ELR (cell line): ENCODE measurements around the gene EMP3.
"Not testable (repeated sequence)": the region's sequence is repeated elsewhere in the genome, so short reads cannot be mapped to it uniquely, and the experiment has no call there.

ENCODE experiments used
- DNase-seq: peaks from one replicate; pipeline ENCODE4 v3.0.0-alpha.2; 2015; ENCODE audit warnings: low read depth

The EMP3 gene

DNA sequence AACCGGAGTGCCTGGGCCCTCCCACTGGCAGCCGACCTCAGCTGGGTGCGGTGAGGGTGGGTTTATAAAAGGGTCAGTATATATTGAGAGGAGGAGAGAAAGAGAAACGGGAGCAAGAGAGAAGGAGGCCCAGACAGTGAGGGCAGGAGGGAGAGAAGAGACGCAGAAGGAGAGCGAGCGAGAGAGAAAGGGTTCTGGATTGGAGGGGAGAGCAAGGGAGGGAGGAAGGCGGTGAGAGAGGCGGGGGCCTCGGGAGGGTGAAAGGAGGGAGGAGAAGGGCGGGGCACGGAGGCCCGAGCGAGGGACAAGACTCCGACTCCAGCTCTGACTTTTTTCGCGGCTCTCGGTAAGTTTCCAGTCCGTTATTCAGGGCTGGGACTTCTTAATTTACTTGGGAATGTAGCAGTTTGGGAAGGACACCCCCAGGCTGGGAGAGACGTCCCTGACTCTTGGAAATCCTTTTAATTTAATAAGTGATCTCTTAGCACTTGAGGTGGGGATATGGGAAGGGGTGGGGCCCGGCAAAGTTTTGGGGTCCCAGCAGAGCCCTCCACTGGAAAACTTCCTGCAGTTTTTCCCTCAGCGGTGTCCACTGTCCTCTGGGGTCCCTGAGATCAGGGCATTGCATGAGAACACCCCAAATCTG, at the start of gene EMP3:
EMP3 (plus strand) TSS at position 288 of the 646 bp plus-strand sequence. CDS start 1,293 bp downstream, outside the sequence.
- DNase-seq: peak; percentile 93

DNA sequence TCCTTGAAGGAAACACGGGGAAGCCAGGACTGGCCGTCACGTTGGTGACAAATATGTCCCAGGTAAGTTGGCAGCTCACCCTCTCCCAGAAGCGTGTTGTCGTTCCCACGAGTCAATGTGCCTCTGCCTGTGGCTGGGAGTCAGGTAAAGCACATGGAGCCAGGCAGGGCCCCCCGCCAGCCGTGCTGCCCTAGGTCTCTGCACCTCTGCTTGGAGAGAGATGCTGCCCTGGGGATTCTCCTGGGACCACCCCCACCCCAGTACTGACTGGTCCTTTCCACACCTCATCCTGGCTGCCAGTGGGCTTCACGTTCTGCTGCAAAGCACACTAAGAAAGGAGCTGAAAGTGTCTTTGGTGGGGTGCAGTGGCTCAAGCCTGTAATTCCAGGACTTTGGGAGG, 45.6 kb upstream of the EMP3 start:
- DNase-seq: no peak

GRCh38 chr19:48283908-48284307, 41.4 kb upstream of the EMP3 start:
- peak; percentile 98 for DNase-seq

GRCh38 chr19:48284896-48285295, 40.5 kb upstream of the EMP3 start:
- DNase-seq: peak; percentile 50

DNA sequence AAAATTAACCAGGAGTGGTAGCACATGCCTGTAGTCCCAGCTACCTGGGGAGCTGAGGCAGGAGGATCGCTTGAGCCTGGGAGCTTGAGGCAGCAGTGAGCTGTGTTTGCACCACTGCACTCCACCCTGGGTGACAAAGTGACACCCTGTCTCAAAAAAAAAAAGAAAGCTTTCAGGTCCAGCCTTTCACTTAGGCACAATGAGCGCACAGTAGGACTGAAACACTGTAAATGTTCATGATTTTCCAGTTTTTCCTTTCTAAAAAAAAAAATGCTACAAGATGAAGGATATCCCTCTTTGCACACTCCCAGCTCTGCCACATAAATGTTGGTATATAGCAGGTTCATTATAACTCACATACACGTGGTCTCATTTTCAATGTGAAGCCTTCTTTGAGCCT, 37.6 kb upstream of the EMP3 start:
- no peak for DNase-seq

DNA sequence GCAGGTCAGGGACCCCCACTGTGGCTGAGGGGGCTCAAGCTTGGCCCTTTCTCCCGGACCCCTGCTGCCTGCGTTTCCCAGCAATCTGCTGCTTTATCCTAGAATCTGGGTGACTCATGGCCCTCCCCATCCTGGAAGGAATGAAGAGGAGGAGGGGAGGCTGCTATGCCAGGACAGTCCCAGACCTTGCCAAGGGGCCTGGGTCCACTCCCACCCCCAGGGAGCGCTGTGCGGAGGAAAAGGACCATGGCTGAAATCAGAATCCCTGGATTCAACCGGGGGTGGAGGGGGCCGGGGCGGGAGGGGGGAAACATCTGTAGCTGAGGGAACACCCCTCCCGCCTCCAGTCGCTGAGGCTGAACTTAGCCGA, 35.0 kb upstream of the EMP3 start:
- DNase-seq: peak; percentile 86

- DNase-seq: peak; percentile 86
Observed at GRCh38 chr19:48290771-48291488, 34.4 kb upstream of the EMP3 start.

DNA sequence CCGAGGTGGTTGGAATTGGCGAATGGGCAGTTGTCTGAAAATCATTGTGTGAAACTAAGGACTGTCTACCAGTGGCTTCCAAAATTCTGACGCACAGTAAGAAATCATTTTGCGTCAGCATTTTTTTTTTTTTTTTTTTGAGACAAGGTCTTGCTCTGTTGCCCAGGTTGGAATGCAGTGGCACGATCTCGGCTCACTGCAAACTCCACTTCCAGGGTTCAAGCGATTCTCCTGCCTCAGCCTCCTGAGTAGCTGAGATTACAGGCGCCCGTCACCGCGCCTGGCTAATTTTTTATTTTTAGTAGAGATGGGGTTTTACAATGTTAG, 33.9 kb upstream of the EMP3 start:
- not testable (repeated sequence) for DNase-seq

DNA sequence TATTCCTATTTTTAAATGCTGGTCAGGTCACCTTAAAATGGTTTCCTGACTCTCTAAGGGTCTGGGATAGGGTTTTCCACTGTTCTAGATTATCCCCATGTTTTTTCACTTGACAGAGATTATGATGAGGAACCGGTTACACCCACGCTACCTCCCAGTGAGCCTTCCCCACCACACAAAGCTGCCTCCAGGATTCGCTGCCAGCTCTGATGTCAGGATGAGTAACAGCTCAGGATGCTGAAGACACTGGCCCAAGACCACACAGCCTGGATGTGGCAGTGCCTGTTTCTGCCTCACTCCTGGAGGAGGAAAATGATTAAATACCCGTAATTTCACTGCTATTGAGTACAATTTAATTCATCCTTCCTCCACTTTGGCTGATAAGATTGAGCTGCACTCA, 32.6 kb upstream of the EMP3 start:
- peak; percentile 92 for DNase-seq

DNA sequence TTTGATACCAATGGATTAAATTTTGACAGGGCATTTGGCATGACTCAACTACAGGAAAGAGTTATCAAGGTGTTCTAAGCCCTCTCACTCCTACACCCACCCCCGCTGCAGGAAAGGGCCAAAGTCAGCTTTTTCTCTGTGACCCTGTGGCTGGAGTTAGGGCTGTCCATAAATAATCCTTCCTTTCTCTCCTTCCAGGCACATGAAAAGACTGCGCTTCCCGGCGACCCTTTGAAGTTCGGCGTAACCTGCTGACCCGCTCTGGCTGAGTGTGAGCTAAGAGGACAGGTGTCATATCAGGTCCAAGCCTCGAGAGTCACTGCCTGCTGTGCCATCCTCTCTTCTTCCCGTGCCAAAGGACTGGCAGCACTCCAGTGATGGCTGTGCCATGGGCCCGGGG, 29.9 kb upstream of the EMP3 start:
- no peak for DNase-seq

DNA sequence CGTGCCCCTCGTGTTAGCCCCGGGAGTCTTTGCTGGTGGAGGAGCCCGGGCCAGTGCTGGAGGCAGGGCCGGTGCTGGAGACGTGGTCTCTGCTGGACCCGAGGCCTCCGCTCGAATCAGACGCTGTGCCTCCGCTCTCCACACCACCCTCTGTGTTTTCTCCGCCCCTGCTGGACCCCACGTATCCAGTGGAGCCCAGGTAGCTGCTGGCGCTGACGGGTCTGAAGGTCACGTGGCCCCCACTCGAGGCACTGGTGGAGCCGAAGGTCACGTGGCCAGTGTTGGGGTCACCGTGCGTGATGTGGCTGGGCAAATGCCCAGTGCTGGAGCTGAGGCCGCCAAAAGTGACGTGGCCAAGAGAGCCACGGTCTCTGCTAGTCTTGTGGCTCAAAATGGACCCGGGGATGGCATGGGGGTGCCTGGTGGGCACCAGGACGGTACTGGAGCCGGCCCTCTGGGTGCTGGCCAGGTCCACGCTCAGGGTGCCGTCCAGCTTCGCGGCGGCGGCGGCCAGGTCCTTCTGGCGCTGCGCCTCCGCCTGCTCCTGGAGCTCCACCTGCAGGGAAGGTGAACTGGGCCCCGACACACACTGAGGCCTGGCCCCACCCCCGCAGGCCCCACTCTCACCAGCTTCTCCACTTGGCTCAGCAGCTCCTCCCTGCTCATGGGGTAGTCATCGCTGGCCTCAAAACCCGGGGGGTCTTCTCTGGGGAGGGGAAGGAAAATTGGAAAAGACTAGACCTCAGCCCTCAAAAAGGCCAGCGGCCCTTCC, 28.2 kb upstream of the EMP3 start:
- no peak for DNase-seq

- DNase-seq: no peak
Observed at GRCh38 chr19:48297975-48298374, 27.4 kb upstream of the EMP3 start.

GRCh38 chr19:48301886-48302599, 23.3 kb upstream of the EMP3 start:
- no peak for DNase-seq

- no peak for DNase-seq
Observed at GRCh38 chr19:48302600-48302959, 22.8 kb upstream of the EMP3 start.

GRCh38 chr19:48303367-48303766, 22.0 kb upstream of the EMP3 start:
- DNase-seq: no peak

GRCh38 chr19:48303866-48304265, 21.5 kb upstream of the EMP3 start:
- DNase-seq: no peak

DNA sequence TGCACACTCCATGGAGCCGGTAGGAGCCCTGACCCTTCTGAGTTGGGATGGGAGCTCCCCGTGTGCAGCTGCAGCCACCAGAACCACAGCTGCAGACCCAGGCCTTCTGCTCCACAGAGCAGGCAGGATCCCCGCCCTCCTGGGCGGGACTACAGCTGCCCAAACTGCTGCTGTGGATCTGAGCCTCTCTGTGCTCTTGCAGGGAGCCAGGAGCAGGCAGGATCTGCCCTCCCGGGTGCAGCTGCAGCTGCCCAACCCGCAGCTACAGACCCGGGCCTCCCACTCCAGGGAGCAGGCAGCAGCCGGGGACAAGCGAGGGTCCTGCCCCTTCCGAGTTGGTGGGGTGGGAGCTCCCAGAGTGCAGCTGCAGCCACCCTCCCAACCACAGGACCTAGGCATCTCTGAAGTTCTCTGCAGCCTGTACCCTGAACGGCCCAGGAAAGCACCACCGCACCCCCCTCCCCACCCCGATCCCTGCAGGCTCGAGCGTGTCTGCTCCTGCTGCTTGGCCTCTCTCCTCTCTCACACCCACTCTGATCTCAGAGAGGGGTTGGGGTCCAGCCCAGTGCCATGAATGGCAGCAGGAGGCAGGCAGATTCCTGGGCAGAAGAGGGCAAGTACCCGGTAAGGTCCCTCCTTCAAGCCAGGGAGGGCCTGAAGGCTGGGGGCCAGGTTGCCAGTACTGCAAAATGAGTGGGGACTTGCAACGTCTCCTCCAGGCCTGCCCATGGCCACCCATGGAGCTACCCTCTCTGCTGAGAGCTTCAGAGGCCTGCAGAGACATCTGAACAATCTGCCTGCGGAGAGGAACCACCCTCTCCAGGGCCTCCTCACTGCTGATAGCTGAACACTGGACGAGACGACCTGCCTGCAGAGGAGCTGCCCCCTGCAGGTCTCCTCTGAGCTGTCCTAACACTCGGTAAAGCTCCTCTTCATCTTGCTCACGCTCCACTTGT, 16.4 kb upstream of the EMP3 start:
- peak; percentile 42 for DNase-seq

- not testable (repeated sequence) for DNase-seq
Observed at GRCh38 chr19:48309731-48310130, 15.6 kb upstream of the EMP3 start.

- no peak for DNase-seq
Observed at GRCh38 chr19:48310227-48310626, 15.1 kb upstream of the EMP3 start.

GRCh38 chr19:48311384-48311783, 14.0 kb upstream of the EMP3 start:
- DNase-seq: no peak

DNA sequence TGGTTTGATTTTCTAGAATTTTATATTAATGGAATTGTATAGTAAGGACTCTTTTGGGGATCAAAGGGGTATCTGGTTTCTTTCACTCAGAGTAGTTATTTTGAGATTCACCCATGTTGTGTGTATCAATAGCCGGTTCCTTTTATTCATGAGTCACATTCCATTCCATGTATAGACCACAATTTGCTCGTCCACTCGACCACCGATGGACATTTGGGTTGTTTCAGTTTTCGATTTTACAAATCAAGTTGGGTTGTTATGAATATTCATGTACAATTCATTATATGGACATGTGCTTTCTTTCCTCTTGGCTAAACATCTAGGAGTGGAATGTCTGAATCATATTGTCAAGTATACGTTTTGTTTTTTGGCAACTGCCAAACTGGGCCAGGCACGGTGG, 9.6 kb upstream of the EMP3 start:
- DNase-seq: no peak

DNA sequence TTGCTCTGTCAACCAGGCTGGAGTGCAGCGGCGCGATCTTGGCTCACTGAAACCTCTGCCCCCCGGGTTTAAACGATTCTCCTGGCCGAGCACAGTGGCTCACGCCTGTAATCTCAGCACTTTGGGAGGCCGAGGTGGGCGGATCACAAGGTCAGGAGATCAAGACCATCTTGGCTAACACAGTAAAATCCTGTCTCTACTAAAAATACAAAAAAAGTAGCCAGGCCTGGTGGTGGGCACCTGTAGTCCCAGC, 7.7 kb upstream of the EMP3 start:
- not testable (repeated sequence) for DNase-seq
